ENCODE data around the gene HJURP. TPM values are rescaled to one million over a fixed set of nuclear protein-coding genes. Genes with fewer than 3 reads are reported as not detected.

Gene HJURP
- total and polyA plus RNA-seq, 9 of the 15 experiments (the other 6 are each of a cell fraction or from before 2014, with no cell fraction given), result 13.8 to 102 (median 28.3) TPM

GRCh38 chr2:233824373-233824772 lies 30.0 kb downstream of the HJURP start (continued):
- TF ChIP-seq ASH1L (IDR thresholded peaks at IDR 0.05; ENCODE audit: borderline replicate concordance, low read depth, partially characterized antibody) (no peak), YY1 (IDR thresholded peaks at IDR 0.05; ENCODE audit: borderline replicate concordance in 1 of 3, control insufficient read depth in 1 of 3, extremely low read depth in 1 of 3, insufficient read depth in 3 of 3, insufficient read length in 1 of 3, insufficient replicate concordance in 2 of 3, low read depth in 1 of 3, low read length in 2 of 3) (no peak), HES1 (IDR thresholded peaks at IDR 0.05; ENCODE audit: low read depth) (no peak), MEIS2 (IDR thresholded peaks at IDR 0.05; ENCODE audit: partially characterized antibody) (no peak), IFI16 (CRISPR knock-in tag; IDR thresholded peaks at IDR 0.05) (no peak), RAD21 (CRISPR knock-in tag; conservative IDR thresholded peaks at IDR 0.05 in 1 of 2, IDR thresholded peaks at IDR 0.05 in 1 of 2) (no peak), ZNF253 (CRISPR knock-in tag; conservative IDR thresholded peaks at IDR 0.05) (no peak), ZNF280B (CRISPR knock-in tag; IDR thresholded peaks at IDR 0.05) (no peak), CREBBP (IDR thresholded peaks at IDR 0.05; ENCODE audit: low read depth, low read length) (no peak), NRF1 (conservative IDR thresholded peaks at IDR 0.05 in 1 of 2, IDR thresholded peaks at IDR 0.05 in 1 of 2) (no peak)

All from K562 (cell line).